ENCODE measurements around the gene SHC3.

Gene SHC3

GRCh38 chr9:89174291-89174690, 4.3 kb downstream of the SHC3 start:
- no peak for DNase-seq (ENCODE audit: extremely low spot score)
- TF ChIP-seq FOXA1 (IDR thresholded peaks at IDR 0.05) (no peak), L3MBTL2 (conservative IDR thresholded peaks at IDR 0.05) (no peak), TARDBP (IDR thresholded peaks at IDR 0.05) (no peak), ELF4 (IDR thresholded peaks at IDR 0.05) (no peak), FOXK2 (IDR thresholded peaks at IDR 0.05) (no peak), SP1 (IDR thresholded peaks at IDR 0.05) (no peak), NFRKB (IDR thresholded peaks at IDR 0.05) (no peak), HDGF (IDR thresholded peaks at IDR 0.05; ENCODE audit: borderline replicate concordance) (no peak), SUZ12 (IDR thresholded peaks at IDR 0.05) (no peak), ZNF384 (IDR thresholded peaks at IDR 0.05) (no peak), BHLHE40 (IDR thresholded peaks at IDR 0.05; ENCODE audit: borderline replicate concordance) (no peak), ARNT (IDR thresholded peaks at IDR 0.05) (no peak), PKNOX1 (IDR thresholded peaks at IDR 0.05) (no peak), LEF1 (IDR thresholded peaks at IDR 0.05; ENCODE audit: borderline replicate concordance) (no peak), CTBP1 (IDR thresholded peaks at IDR 0.05; ENCODE audit: borderline replicate concordance) (no peak), FOXM1 (IDR thresholded peaks at IDR 0.05; ENCODE audit: borderline replicate concordance) (no peak)
- ChIA-PET CTCF (no interaction called here), POLR2A (no interaction called here)

GRCh38 chr9:89173072-89173471, 5.5 kb downstream of the SHC3 start:
- no peak for DNase-seq (ENCODE audit: extremely low spot score)
- CTCF ChIA-PET, result no interaction called here
- TF ChIP-seq SUZ12 (IDR thresholded peaks at IDR 0.05) (no peak), L3MBTL2 (conservative IDR thresholded peaks at IDR 0.05) (no peak), LEF1 (IDR thresholded peaks at IDR 0.05; ENCODE audit: borderline replicate concordance) (no peak), TARDBP (IDR thresholded peaks at IDR 0.05) (no peak), BHLHE40 (IDR thresholded peaks at IDR 0.05; ENCODE audit: borderline replicate concordance) (no peak), ARNT (IDR thresholded peaks at IDR 0.05) (no peak), PKNOX1 (IDR thresholded peaks at IDR 0.05) (no peak), ZNF384 (IDR thresholded peaks at IDR 0.05) (no peak), FOXK2 (IDR thresholded peaks at IDR 0.05) (no peak), NFRKB (IDR thresholded peaks at IDR 0.05) (no peak), ELF4 (IDR thresholded peaks at IDR 0.05) (no peak), CTBP1 (IDR thresholded peaks at IDR 0.05; ENCODE audit: borderline replicate concordance) (no peak), SP1 (IDR thresholded peaks at IDR 0.05) (no peak), HDGF (IDR thresholded peaks at IDR 0.05; ENCODE audit: borderline replicate concordance) (no peak), FOXM1 (IDR thresholded peaks at IDR 0.05; ENCODE audit: borderline replicate concordance) (no peak), FOXA1 (IDR thresholded peaks at IDR 0.05) (no peak)
- POLR2A ChIA-PET, result no interaction called here

- TF ChIP-seq ZNF384 (IDR thresholded peaks at IDR 0.05) (no peak), TARDBP (IDR thresholded peaks at IDR 0.05) (no peak), NFRKB (IDR thresholded peaks at IDR 0.05) (no peak), CTBP1 (IDR thresholded peaks at IDR 0.05; ENCODE audit: borderline replicate concordance) (no peak), L3MBTL2 (conservative IDR thresholded peaks at IDR 0.05) (no peak), BHLHE40 (IDR thresholded peaks at IDR 0.05; ENCODE audit: borderline replicate concordance) (no peak), LEF1 (IDR thresholded peaks at IDR 0.05; ENCODE audit: borderline replicate concordance) (no peak), SUZ12 (IDR thresholded peaks at IDR 0.05) (no peak), ELF4 (IDR thresholded peaks at IDR 0.05) (no peak), HDGF (IDR thresholded peaks at IDR 0.05; ENCODE audit: borderline replicate concordance) (no peak), ARNT (IDR thresholded peaks at IDR 0.05) (no peak), FOXK2 (IDR thresholded peaks at IDR 0.05) (no peak), FOXA1 (IDR thresholded peaks at IDR 0.05) (no peak), FOXM1 (IDR thresholded peaks at IDR 0.05; ENCODE audit: borderline replicate concordance) (no peak), PKNOX1 (IDR thresholded peaks at IDR 0.05) (no peak), SP1 (IDR thresholded peaks at IDR 0.05) (no peak)
- CTCF ChIA-PET, result no interaction called here
- POLR2A ChIA-PET, result no interaction called here
- DNase-seq (ENCODE audit: extremely low spot score), result no peak
Observed at GRCh38 chr9:89172398-89172797, 6.2 kb downstream of the SHC3 start.

- no peak for DNase-seq (ENCODE audit: extremely low spot score)
- ChIA-PET CTCF (no interaction called here), POLR2A (no interaction called here)
- TF ChIP-seq ZNF384 (IDR thresholded peaks at IDR 0.05) (no peak), SP1 (IDR thresholded peaks at IDR 0.05) (no peak), PKNOX1 (IDR thresholded peaks at IDR 0.05) (no peak), HDGF (IDR thresholded peaks at IDR 0.05; ENCODE audit: borderline replicate concordance) (no peak), FOXA1 (IDR thresholded peaks at IDR 0.05) (no peak), FOXK2 (IDR thresholded peaks at IDR 0.05) (no peak), LEF1 (IDR thresholded peaks at IDR 0.05; ENCODE audit: borderline replicate concordance) (no peak), CTBP1 (IDR thresholded peaks at IDR 0.05; ENCODE audit: borderline replicate concordance) (no peak), ARNT (IDR thresholded peaks at IDR 0.05) (no peak), TARDBP (IDR thresholded peaks at IDR 0.05) (no peak), BHLHE40 (IDR thresholded peaks at IDR 0.05; ENCODE audit: borderline replicate concordance) (no peak), ELF4 (IDR thresholded peaks at IDR 0.05) (no peak), NFRKB (IDR thresholded peaks at IDR 0.05) (no peak), SUZ12 (IDR thresholded peaks at IDR 0.05) (no peak)
Observed at GRCh38 chr9:89171693-89172092, 6.9 kb downstream of the SHC3 start.

- ChIA-PET POLR2A (no interaction called here), CTCF (no interaction called here)
- DNase-seq (ENCODE audit: extremely low spot score), result no peak
- no peak for TF ChIP-seq NFRKB (IDR thresholded peaks at IDR 0.05)
- TF ChIP-seq CTBP1 (IDR thresholded peaks at IDR 0.05; ENCODE audit: borderline replicate concordance), result no peak
- TF ChIP-seq FOXA1 (IDR thresholded peaks at IDR 0.05), result no peak
- TF ChIP-seq LEF1 (IDR thresholded peaks at IDR 0.05; ENCODE audit: borderline replicate concordance), result no peak
- no peak for TF ChIP-seq PKNOX1 (IDR thresholded peaks at IDR 0.05)
- TF ChIP-seq BHLHE40 (IDR thresholded peaks at IDR 0.05; ENCODE audit: borderline replicate concordance), result no peak
- no peak for TF ChIP-seq SP1 (IDR thresholded peaks at IDR 0.05)
- TF ChIP-seq L3MBTL2 (conservative IDR thresholded peaks at IDR 0.05), result no peak
- no peak for TF ChIP-seq SUZ12 (IDR thresholded peaks at IDR 0.05)
- no peak for TF ChIP-seq ELF4 (IDR thresholded peaks at IDR 0.05)
- TF ChIP-seq HDGF (IDR thresholded peaks at IDR 0.05; ENCODE audit: borderline replicate concordance), result no peak
Observed at GRCh38 chr9:89171231-89171630, 7.4 kb downstream of the SHC3 start.
